ENCODE results near the gene SLC12A9.

GRCh38 chr7:100803398-100804161 lies 48.9 kb upstream of the SLC12A9 start:
- no peak for TF ChIP-seq CTCF (IDR thresholded peaks at IDR 0.05)
- no peak for TF ChIP-seq EZH2 (IDR thresholded peaks at IDR 0.05; ENCODE audit: borderline replicate concordance, insufficient read depth, low read depth, low read length, poor library complexity, severe bottlenecking)

Data from B cell (primary cell).